ENCODE results near the gene ATF4.
A peak's percentile ranks its signal among the peaks of the same experiment; 100 is the strongest.

Gene ATF4

GRCh38 chr22:39522567-39523300 is 2.4 kb downstream of the ATF4 start:
- no peaks in the 10 kb centered on the region for H3K9me3 ChIP-seq (ENCODE audit: control insufficient read depth, insufficient read depth, low read depth, low read length)
- 0 out of 2 replicates have a peak, but pooled peaks cover 5% of the 10 kb centered on the region for H3K4me1 ChIP-seq (ENCODE audit: control insufficient read depth, insufficient read depth, low read length)
- CTCF ChIA-PET, result interaction anchor here (0.6 to 13.7 kb wide), 6 partner anchors 8 to 398 kb away, joined by 3 to 380 read pairs (median 8); no protein-coding TSS in a partner anchor
- H3K36me3 ChIP-seq (ENCODE audit: control insufficient read depth in 2 of 2, insufficient read depth in 1 of 2, low read length in 2 of 2), result peaks cover 0 to 59% of the 10 kb centered on the region in 2 experiments; a peak in 2 of 3 replicates
- POLR2A ChIA-PET, result interaction anchor here (0.6 to 6.1 kb wide), 18 partner anchors 8 to 647 kb away, joined by 3 to 85 read pairs (median 3); partner anchors contain the start of genes MIEF1, RPL3, RPS19BP1 and TAB1
- H3K27ac ChIP-seq (ENCODE audit: extremely low read depth, low read depth, low read length), result peak overlapping the region; percentile 95
- peak overlapping the region; percentile 95 for H3K4me3 ChIP-seq (ENCODE audit: low read depth, low read length)
- no peak for TF ChIP-seq ZNF366 (tag by site-specific recombination; conservative IDR thresholded peaks at IDR 0.05)
- TF ChIP-seq ZBTB7A (tag by site-specific recombination; IDR thresholded peaks at IDR 0.05; ENCODE audit: low read depth), result 0 out of 2 replicates have a peak, but pooled peaks have one; percentile 28
- peak; percentile 58; the same call in 1 of the 2 replicates for TF ChIP-seq EGR2 (tag by site-specific recombination; IDR thresholded peaks at IDR 0.05; ENCODE audit: low read depth)
- TF ChIP-seq ZNF670 (tag by site-specific recombination; IDR thresholded peaks at IDR 0.05; ENCODE audit: low read depth), result no peak
- no peak for TF ChIP-seq ZNF26 (tag by site-specific recombination; IDR thresholded peaks at IDR 0.05)
- TF ChIP-seq SP2 (tag by site-specific recombination; IDR thresholded peaks at IDR 0.05), result peak; percentile 48; the same call in 1 of the 2 replicates
- no peak for TF ChIP-seq ZNF280D (tag by site-specific recombination; IDR thresholded peaks at IDR 0.05)
- TF ChIP-seq SCRT1 (tag by site-specific recombination; IDR thresholded peaks at IDR 0.05; ENCODE audit: borderline replicate concordance), result peak; percentile 95
- TF ChIP-seq ZXDB (tag by site-specific recombination; IDR thresholded peaks at IDR 0.05), result peak; percentile 41; the same call in 1 of the 2 replicates
- no peak for TF ChIP-seq ZNF558 (tag by site-specific recombination; IDR thresholded peaks at IDR 0.05)
- TF ChIP-seq KLF17 (tag by site-specific recombination; IDR thresholded peaks at IDR 0.05), result no peak; the same call in 1 of the 2 replicates
- peak; percentile 46 for TF ChIP-seq ZFHX2 (tag by site-specific recombination; conservative IDR thresholded peaks at IDR 0.05)
- no peak for TF ChIP-seq ZBTB44 (tag by site-specific recombination; IDR thresholded peaks at IDR 0.05)
- TF ChIP-seq ZNF560 (tag by site-specific recombination; IDR thresholded peaks at IDR 0.05; ENCODE audit: borderline replicate concordance), result no peak
- peak; percentile 55; the same call in 1 of the 2 replicates for TF ChIP-seq ZSCAN30 (tag by site-specific recombination; IDR thresholded peaks at IDR 0.05)
- no peak for TF ChIP-seq ZBTB49 (tag by site-specific recombination; IDR thresholded peaks at IDR 0.05; ENCODE audit: low read depth)
- TF ChIP-seq ZBTB6 (tag by site-specific recombination; IDR thresholded peaks at IDR 0.05), result peak; percentile 66; the same call in 1 of the 2 replicates
- no peak for TF ChIP-seq HOXA7 (CRISPR knock-in tag; IDR thresholded peaks at IDR 0.05; ENCODE audit: borderline replicate concordance)
- TF ChIP-seq SCRT2 (tag by site-specific recombination; IDR thresholded peaks at IDR 0.05), result peak; percentile 99
- TF ChIP-seq ZNF426 (tag by site-specific recombination; IDR thresholded peaks at IDR 0.05), result no peak
- no peak for TF ChIP-seq ZNF248 (tag by site-specific recombination; IDR thresholded peaks at IDR 0.05)
- TF ChIP-seq ZNF341 (tag by site-specific recombination; IDR thresholded peaks at IDR 0.05; ENCODE audit: low read depth), result peak; percentile 72; the same call in 1 of the 2 replicates
- peak; percentile 55; the same call in 1 of the 2 replicates for TF ChIP-seq WT1 (tag by site-specific recombination; IDR thresholded peaks at IDR 0.05)
- TF ChIP-seq ZBTB20 (tag by site-specific recombination; IDR thresholded peaks at IDR 0.05), result peak; percentile 99
- no peak for TF ChIP-seq ZNF530 (tag by site-specific recombination; IDR thresholded peaks at IDR 0.05; ENCODE audit: low read depth)
